ENCODE measurements around the gene COPS9. TPM values are rescaled to one million over a fixed set of nuclear protein-coding genes. Genes with fewer than 3 reads are reported as not detected.

The COPS9 gene
- total and polyA plus RNA-seq, 5 donors from 2014 or later = 77.6 to 330 (median 326) TPM

- Mint-ChIP-seq H3K9me3 (peaks cover 0 to 1% (median 0%) of the 10 kb centered on the region in 7 donors), H3K27ac (peak within 1 kb of the TSS in 1 of 3 donors; percentile 43), H3K4me1 (peaks cover 1 to 19% (median 8%) of the 10 kb centered on the region in 4 donors), H3K4me3 (peak within 1 kb of the TSS in 1 of 4 donors; percentile 52), H3K27me3 (peaks cover 11% of the 10 kb centered on the region), H3K36me3 (no peaks in the 10 kb centered on the region)
- Histone ChIP-seq H3K4me3 (ENCODE audit: low read depth, low read length) (no peak within 1 kb of the TSS), H3K4me1 (ENCODE audit: control insufficient read depth, insufficient read depth, low read length, poor library complexity, severe bottlenecking) (peaks cover 17% of the 10 kb centered on the region), H3K36me3 (ENCODE audit: control insufficient read depth, insufficient read depth, low read length) (no peaks in the 10 kb centered on the region), H3K27ac (ENCODE audit: insufficient read depth, low read length, poor library complexity, severe bottlenecking) (no peak within 1 kb of the TSS), H3K9me3 (ENCODE audit: control insufficient read depth in 2 of 2, low read length in 2 of 2) (no peaks in the 10 kb centered on the region), H3K27me3 (ENCODE audit: control insufficient read depth, insufficient read depth, low read length) (no peaks in the 10 kb centered on the region)
- DNase-seq (no peak), ATAC-seq (ENCODE audit: low read depth in 2 of 2) (no peak)
These were observed 4.4 kb upstream of the COPS9 start, which contains the start of gene OTOS for GRCh38 chr2:240140511-240140910. OTOS (minus strand) TSS chr2:240140658; CDS start chr2:240140326, 332 bp downstream.

GRCh38 chr2:240139666-240140393, 3.7 kb upstream of the COPS9 start:
- H3K27ac ChIP-seq (ENCODE audit: insufficient read depth, low read length, poor library complexity, severe bottlenecking) = no peak overlapping the region
- H3K9me3 Mint-ChIP-seq = peaks cover 0 to 1% (median 0%) of the 10 kb centered on the region in 7 donors
- no peak overlapping the region for H3K4me3 Mint-ChIP-seq
- peaks cover 24% of the 10 kb centered on the region for H3K4me1 ChIP-seq (ENCODE audit: control insufficient read depth, insufficient read depth, low read length, poor library complexity, severe bottlenecking)
- ATAC-seq (ENCODE audit: low read depth in 2 of 2) (no peak), DNase-seq (no peak)
- peaks cover 3 to 26% (median 13%) of the 10 kb centered on the region in 4 donors for H3K4me1 Mint-ChIP-seq
- H3K36me3 Mint-ChIP-seq = no peaks in the 10 kb centered on the region
- no peaks in the 10 kb centered on the region for H3K9me3 ChIP-seq (ENCODE audit: control insufficient read depth in 2 of 2, low read length in 2 of 2)
- H3K36me3 ChIP-seq (ENCODE audit: control insufficient read depth, insufficient read depth, low read length) = no peaks in the 10 kb centered on the region
- no peak overlapping the region for H3K27ac Mint-ChIP-seq
- H3K27me3 Mint-ChIP-seq = peaks cover 11% of the 10 kb centered on the region
- H3K27me3 ChIP-seq (ENCODE audit: control insufficient read depth, insufficient read depth, low read length) = no peaks in the 10 kb centered on the region
- H3K4me3 ChIP-seq (ENCODE audit: low read depth, low read length) = no peak overlapping the region

- no peaks in the 10 kb centered on the region for H3K9me3 ChIP-seq (ENCODE audit: control insufficient read depth in 2 of 2, low read length in 2 of 2)
- no peak overlapping the region for H3K27ac ChIP-seq (ENCODE audit: insufficient read depth, low read length, poor library complexity, severe bottlenecking)
- no peaks in the 10 kb centered on the region for H3K36me3 ChIP-seq (ENCODE audit: control insufficient read depth, insufficient read depth, low read length)
- no peaks in the 10 kb centered on the region for H3K27me3 ChIP-seq (ENCODE audit: control insufficient read depth, insufficient read depth, low read length)
- ATAC-seq (ENCODE audit: low read depth in 2 of 2) = no peak
- H3K4me1 ChIP-seq (ENCODE audit: control insufficient read depth, insufficient read depth, low read length, poor library complexity, severe bottlenecking) = peaks cover 25% of the 10 kb centered on the region
- H3K4me3 ChIP-seq (ENCODE audit: low read depth, low read length) = no peak overlapping the region
- Mint-ChIP-seq H3K9me3 (peaks cover 0 to 1% (median 0%) of the 10 kb centered on the region in 7 donors), H3K36me3 (no peaks in the 10 kb centered on the region), H3K4me3 (peak overlapping the region in 1 of 4 donors; percentile 61), H3K27me3 (peaks cover 11% of the 10 kb centered on the region), H3K4me1 (peaks cover 5 to 32% (median 18%) of the 10 kb centered on the region in 4 donors), H3K27ac (no peak overlapping the region)
- DNase-seq = no peak
These were observed 2.9 kb upstream of the COPS9 start for GRCh38 chr2:240139011-240139441.

DNA sequence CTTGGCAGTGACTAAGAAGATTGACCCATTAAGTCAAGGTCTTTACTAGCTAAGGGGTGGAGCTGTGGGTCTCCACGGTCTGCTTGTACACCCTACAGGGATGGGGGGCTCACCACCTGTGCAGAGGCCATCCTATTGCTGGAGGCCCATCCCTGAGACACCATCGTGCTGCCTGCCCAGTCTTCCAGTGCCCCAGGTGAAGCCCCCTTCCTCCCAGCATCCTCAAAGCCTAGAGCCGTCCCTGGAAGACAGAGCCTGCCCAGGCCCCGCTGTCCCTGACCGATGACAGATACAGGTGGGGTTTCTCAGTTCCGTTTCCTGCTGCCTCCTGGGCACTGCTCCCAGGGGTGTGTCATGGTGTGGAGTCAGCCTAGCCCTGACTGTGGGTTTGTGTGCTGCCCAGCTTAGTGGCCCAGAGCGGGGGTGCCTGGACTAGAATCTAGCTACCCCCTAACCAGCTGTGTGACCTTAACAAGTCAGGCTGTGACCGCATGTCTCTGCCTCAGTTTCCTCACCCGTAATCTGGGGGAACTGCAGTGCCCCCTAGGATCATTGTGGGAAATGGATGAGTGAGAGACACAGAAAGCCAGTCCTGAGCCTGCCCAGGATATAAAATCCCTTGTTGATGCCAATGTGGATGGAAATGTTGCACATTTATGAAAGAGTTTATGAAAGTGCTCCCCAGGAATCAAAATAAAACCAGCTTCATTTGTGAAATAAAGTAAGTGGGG, 2.3 kb upstream of the COPS9 start:
- Histone ChIP-seq H3K4me3 (ENCODE audit: low read depth, low read length) (no peak overlapping the region), H3K27me3 (ENCODE audit: control insufficient read depth, insufficient read depth, low read length) (no peaks in the 10 kb centered on the region), H3K9me3 (ENCODE audit: control insufficient read depth in 2 of 2, low read length in 2 of 2) (no peaks in the 10 kb centered on the region), H3K27ac (ENCODE audit: insufficient read depth, low read length, poor library complexity, severe bottlenecking) (no peak overlapping the region), H3K36me3 (ENCODE audit: control insufficient read depth, insufficient read depth, low read length) (peaks cover 5% of the 10 kb centered on the region), H3K4me1 (ENCODE audit: control insufficient read depth, insufficient read depth, low read length, poor library complexity, severe bottlenecking) (peaks cover 19% of the 10 kb centered on the region)
- no peak for ATAC-seq (ENCODE audit: low read depth in 2 of 2)
- no peak for DNase-seq
- peak overlapping the region; percentile 38 to 98 (median 48) for H3K4me3 Mint-ChIP-seq
- no peaks in the 10 kb centered on the region for H3K36me3 Mint-ChIP-seq
- peak overlapping the region in 1 of 3 donors; percentile 25 for H3K27ac Mint-ChIP-seq
- H3K9me3 Mint-ChIP-seq = peaks cover 0 to 1% (median 0%) of the 10 kb centered on the region in 7 donors
- H3K4me1 Mint-ChIP-seq = peaks cover 5 to 37% (median 20%) of the 10 kb centered on the region in 4 donors
- peaks cover 11% of the 10 kb centered on the region for H3K27me3 Mint-ChIP-seq

DNA sequence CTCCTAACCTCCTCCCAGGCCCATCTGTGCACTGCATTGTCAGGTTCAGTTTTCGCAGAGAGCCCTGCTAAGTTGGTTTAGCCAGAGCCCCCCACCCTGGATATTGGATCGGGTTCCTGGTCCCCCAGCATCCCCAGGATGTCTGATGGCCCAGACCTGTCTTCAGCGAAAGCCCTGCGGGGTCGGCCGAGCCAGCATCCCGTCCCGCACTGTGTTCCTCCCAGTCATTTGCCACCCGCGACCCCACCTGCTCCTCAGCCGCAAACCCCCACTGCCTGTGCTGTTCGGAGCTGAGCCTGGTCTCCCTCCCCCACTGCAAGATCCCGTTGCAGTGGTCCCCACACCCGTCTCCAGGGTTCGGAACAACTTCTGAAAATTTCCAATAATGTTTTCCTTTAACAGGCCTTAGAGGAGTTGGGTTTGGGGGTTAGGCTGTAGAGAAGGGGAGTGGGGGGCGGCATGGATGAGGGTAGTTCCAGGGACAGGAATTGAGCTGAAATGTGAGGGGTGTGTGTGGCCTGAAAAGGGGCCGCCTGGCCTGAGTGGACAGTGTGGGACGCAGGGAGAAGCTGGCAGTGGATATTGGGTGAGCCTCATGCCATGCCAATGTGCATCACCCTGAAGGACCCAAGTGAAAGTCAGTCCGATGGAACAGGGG, 1.6 kb upstream of the COPS9 start:
- Mint-ChIP-seq H3K9me3 (peaks cover 0 to 1% (median 0%) of the 10 kb centered on the region in 7 donors), H3K4me1 (peaks cover 9 to 42% (median 20%) of the 10 kb centered on the region in 4 donors), H3K4me3 (peak overlapping the region; percentile 55 to 98 (median 94)), H3K36me3 (peaks cover 6% of the 10 kb centered on the region), H3K27ac (peak overlapping the region in 1 of 3 donors; percentile 25), H3K27me3 (peaks cover 11% of the 10 kb centered on the region)
- no peak overlapping the region for H3K4me3 ChIP-seq (ENCODE audit: low read depth, low read length)
- no peaks in the 10 kb centered on the region for H3K9me3 ChIP-seq (ENCODE audit: control insufficient read depth in 2 of 2, low read length in 2 of 2)
- no peaks in the 10 kb centered on the region for H3K27me3 ChIP-seq (ENCODE audit: control insufficient read depth, insufficient read depth, low read length)
- no peak overlapping the region for H3K27ac ChIP-seq (ENCODE audit: insufficient read depth, low read length, poor library complexity, severe bottlenecking)
- H3K36me3 ChIP-seq (ENCODE audit: control insufficient read depth, insufficient read depth, low read length) = peaks cover 12% of the 10 kb centered on the region
- ATAC-seq (ENCODE audit: low read depth in 2 of 2) (no peak), DNase-seq (no peak)
- H3K4me1 ChIP-seq (ENCODE audit: control insufficient read depth, insufficient read depth, low read length, poor library complexity, severe bottlenecking) = peaks cover 18% of the 10 kb centered on the region

DNA sequence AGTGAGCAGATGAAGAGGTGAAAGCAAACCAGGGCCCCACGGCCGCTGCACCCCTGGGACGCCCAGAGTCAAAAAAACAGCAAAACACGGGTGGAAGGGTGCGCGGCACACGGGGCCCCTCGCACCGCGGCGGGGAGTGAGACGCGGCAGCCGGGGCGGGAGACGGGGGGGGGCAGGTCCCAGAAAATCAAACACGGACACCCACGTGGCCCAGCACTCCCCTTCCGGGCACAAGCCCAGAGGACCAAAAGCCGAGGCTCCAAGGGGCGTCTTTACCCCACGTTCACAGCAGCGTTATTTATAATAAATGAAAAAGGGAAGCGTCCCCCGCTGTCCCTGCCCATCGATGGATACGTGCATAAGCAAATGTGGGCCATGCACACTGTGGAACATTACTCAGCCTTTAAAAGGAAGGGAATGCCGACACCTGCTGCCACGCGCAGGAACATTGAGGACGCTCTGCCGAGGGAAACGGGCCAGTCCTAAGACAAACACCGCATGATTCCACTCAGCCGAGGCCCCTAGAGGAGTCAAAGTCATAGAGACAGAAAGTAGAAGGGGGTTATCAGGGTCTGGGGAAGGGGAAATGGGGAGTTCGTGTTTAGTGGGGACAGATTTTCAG, 677 bp upstream of the COPS9 start:
- Mint-ChIP-seq H3K27ac (peak overlapping the region; percentile 80 to 90 (median 88)), H3K9me3 (peaks cover 0 to 1% (median 0%) of the 10 kb centered on the region in 7 donors), H3K36me3 (peaks cover 8% of the 10 kb centered on the region), H3K4me3 (peak overlapping the region; percentile 91 to 98 (median 96)), H3K4me1 (peaks cover 9 to 43% (median 20%) of the 10 kb centered on the region in 4 donors), H3K27me3 (peaks cover 11% of the 10 kb centered on the region)
- peak overlapping the region; percentile 55 for H3K4me3 ChIP-seq (ENCODE audit: low read depth, low read length)
- H3K36me3 ChIP-seq (ENCODE audit: control insufficient read depth, insufficient read depth, low read length) = peaks cover 21% of the 10 kb centered on the region
- ATAC-seq (ENCODE audit: low read depth in 2 of 2) (peak; percentile 7 to 22), DNase-seq (no peak)
- H3K4me1 ChIP-seq (ENCODE audit: control insufficient read depth, insufficient read depth, low read length, poor library complexity, severe bottlenecking) = peaks cover 18% of the 10 kb centered on the region
- H3K27me3 ChIP-seq (ENCODE audit: control insufficient read depth, insufficient read depth, low read length) = no peaks in the 10 kb centered on the region
- peak overlapping the region; percentile 59 for H3K27ac ChIP-seq (ENCODE audit: insufficient read depth, low read length, poor library complexity, severe bottlenecking)
- no peaks in the 10 kb centered on the region for H3K9me3 ChIP-seq (ENCODE audit: control insufficient read depth in 2 of 2, low read length in 2 of 2)

DNA sequence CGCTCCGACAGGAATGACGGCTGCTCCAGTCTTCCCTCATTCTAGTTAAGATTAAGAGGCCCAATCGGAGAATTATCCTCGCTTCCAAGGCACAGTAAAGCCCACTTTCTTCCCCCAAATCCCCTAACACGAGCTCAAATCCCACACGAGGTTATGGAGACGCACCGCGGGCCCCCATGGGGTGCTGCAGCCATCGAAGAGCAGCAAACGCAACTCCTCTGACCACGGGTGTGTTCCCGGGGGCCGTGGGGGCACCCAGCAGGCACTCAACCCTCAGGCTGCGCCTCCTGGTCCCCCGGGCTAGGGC, 446 bp downstream of the COPS9 start:
- peaks cover 18% of the 10 kb centered on the region for H3K4me1 ChIP-seq (ENCODE audit: control insufficient read depth, insufficient read depth, low read length, poor library complexity, severe bottlenecking)
- Mint-ChIP-seq H3K4me1 (peaks cover 9 to 44% (median 20%) of the 10 kb centered on the region in 4 donors), H3K4me3 (peak overlapping the region; percentile 91 to 98 (median 96)), H3K27me3 (peaks cover 5% of the 10 kb centered on the region), H3K9me3 (no peaks in the 10 kb centered on the region), H3K27ac (peak overlapping the region; percentile 83 to 89 (median 88)), H3K36me3 (peaks cover 17% of the 10 kb centered on the region)
- no peaks in the 10 kb centered on the region for H3K9me3 ChIP-seq (ENCODE audit: control insufficient read depth in 2 of 2, low read length in 2 of 2)
- H3K36me3 ChIP-seq (ENCODE audit: control insufficient read depth, insufficient read depth, low read length) = peaks cover 31% of the 10 kb centered on the region
- DNase-seq (no peak), ATAC-seq (ENCODE audit: low read depth in 2 of 2) (peak in 1 of 2 donors; percentile 2)
- H3K27ac ChIP-seq (ENCODE audit: insufficient read depth, low read length, poor library complexity, severe bottlenecking) = peak overlapping the region; percentile 59
- H3K27me3 ChIP-seq (ENCODE audit: control insufficient read depth, insufficient read depth, low read length) = no peaks in the 10 kb centered on the region
- peak overlapping the region; percentile 79 for H3K4me3 ChIP-seq (ENCODE audit: low read depth, low read length)

All from CD4-positive, CD25-positive, alpha-beta regulatory T cell (primary cell).